H9 (cell line): ENCODE results near the gene RTL5. TPM values are rescaled to one million over a fixed set of nuclear protein-coding genes. Genes with fewer than 3 reads are reported as not detected.

Experiments
- DNase-seq: peaks from one replicate; pipeline ENCODE4 v3.0.0-alpha.2; 2017
- H2AFZ ChIP-seq: one replicate; pipeline ENCODE4 v1.6.1; 2013; ENCODE audit warnings: mild to moderate bottlenecking, low read length, control low read depth, moderate library complexity
- H2AK5ac ChIP-seq: 2 replicates; pipeline ENCODE4 v1.6.1; 2013; ENCODE audit warnings: low read length, control low read depth, mixed read lengths; ENCODE audit not compliant: insufficient read length
- H2BK120ac ChIP-seq: one replicate; pipeline ENCODE4 v1.6.1; 2013; ENCODE audit warnings: low read depth, mild to moderate bottlenecking, low read length, control low read depth, inconsistent platforms; ENCODE audit not compliant: poor library complexity, severe bottlenecking
- H2BK12ac ChIP-seq: 2 replicates; pipeline ENCODE4 v1.6.1; 2013; ENCODE audit warnings: low read length, control low read depth, mixed read lengths, low read depth; ENCODE audit not compliant: insufficient read length
- H2BK15ac ChIP-seq: 2 replicates; pipeline ENCODE4 v1.6.1; 2013; ENCODE audit warnings: low read depth, low read length, control low read depth
- H2BK20ac ChIP-seq: one replicate; pipeline ENCODE4 v1.6.1; 2013; ENCODE audit warnings: low read depth, mild to moderate bottlenecking, low read length, control low read depth, inconsistent platforms; ENCODE audit not compliant: poor library complexity, severe bottlenecking
- H2BK5ac ChIP-seq: 2 replicates; pipeline ENCODE4 v1.6.1; 2013; ENCODE audit warnings: low read length, control low read depth, mixed read lengths; ENCODE audit not compliant: insufficient read length
- H3K14ac ChIP-seq: 2 replicates; pipeline ENCODE4 v1.6.1; 2013; ENCODE audit warnings: low read length, control low read depth; ENCODE audit not compliant: insufficient read depth
- H3K18ac ChIP-seq: 2 replicates; pipeline ENCODE4 v1.6.1; 2013; ENCODE audit warnings: low read depth, mild to moderate bottlenecking, mixed read lengths, low read length, control low read depth; ENCODE audit not compliant: insufficient read length
- H3K23ac ChIP-seq: 2 replicates; pipeline ENCODE4 v1.6.1; 2013; ENCODE audit warnings: low read length, control low read depth, mixed read lengths, low read depth; ENCODE audit not compliant: insufficient read length
- H3K23me2 ChIP-seq: 2 replicates; pipeline ENCODE4 v1.6.1; 2013; ENCODE audit warnings: low read depth, mild to moderate bottlenecking, mixed read lengths, low read length, control low read depth; ENCODE audit not compliant: insufficient read length, poor library complexity, severe bottlenecking
- H3K27ac ChIP-seq: 2 replicates; pipeline ENCODE4 v1.5.1; 2013; ENCODE audit warnings: low read length, control low read depth, mixed read lengths, low read depth; ENCODE audit not compliant: insufficient read length
- H3K27me3 ChIP-seq: 2 replicates; pipeline ENCODE4 v1.6.1; 2013; ENCODE audit warnings: low read length, control low read depth, inconsistent platforms; ENCODE audit not compliant: insufficient read depth
- H3K4ac ChIP-seq: 2 replicates; pipeline ENCODE4 v1.6.1; 2013; ENCODE audit warnings: low read depth, mild to moderate bottlenecking, control low read depth, inconsistent platforms, low read length, moderate library complexity
- H3K4me1 ChIP-seq: 2 replicates; pipeline ENCODE4 v1.6.1; 2013; ENCODE audit warnings: low read length, control low read depth, inconsistent platforms; ENCODE audit not compliant: insufficient read depth
- H3K4me2 ChIP-seq: 2 replicates; pipeline ENCODE4 v1.6.1; 2013; ENCODE audit warnings: low read length, control low read depth, mixed read lengths; ENCODE audit not compliant: insufficient read length, insufficient read depth
- H3K56ac ChIP-seq: 2 replicates; pipeline ENCODE4 v1.6.1; 2013; ENCODE audit warnings: low read depth, mild to moderate bottlenecking, mixed read lengths, low read length, control low read depth; ENCODE audit not compliant: insufficient read length
- H3K79me1 ChIP-seq: 2 replicates; pipeline ENCODE4 v1.6.1; 2013; ENCODE audit warnings: low read depth, mild to moderate bottlenecking, moderate library complexity, low read length, control low read depth, inconsistent platforms; ENCODE audit not compliant: insufficient read depth, poor library complexity, severe bottlenecking
- H3K79me2 ChIP-seq: 2 replicates; pipeline ENCODE4 v1.6.1; 2013; ENCODE audit warnings: low read length, control low read depth, inconsistent platforms; ENCODE audit not compliant: insufficient read depth
- H3K9ac ChIP-seq: 2 replicates; pipeline ENCODE4 v1.6.1; 2013; ENCODE audit warnings: low read length, control low read depth, mixed read lengths; ENCODE audit not compliant: insufficient read length; ENCODE audit errors: extremely low read depth
- H3K9me3 ChIP-seq: one replicate; pipeline ENCODE4 v1.6.1; 2013; ENCODE audit warnings: low read depth, low read length, inconsistent platforms; ENCODE audit not compliant: control insufficient read depth
- H3T11ph ChIP-seq: one replicate; pipeline ENCODE4 v1.6.1; 2013; ENCODE audit warnings: mild to moderate bottlenecking, low read length, control low read depth, inconsistent platforms
- H4K20me1 ChIP-seq: one replicate; pipeline ENCODE4 v1.6.1; 2013; ENCODE audit not compliant: control insufficient read depth, insufficient read length, insufficient read depth
- H4K5ac ChIP-seq: 2 replicates; pipeline ENCODE4 v1.6.1; 2013; ENCODE audit warnings: low read depth, mild to moderate bottlenecking, mixed read lengths, low read length, control low read depth; ENCODE audit not compliant: insufficient read length
- H4K8ac ChIP-seq: replicated peaks from 2 replicates; pipeline ENCODE4 v1.6.1; 2013; ENCODE audit warnings: low read length, control low read depth, mixed read lengths, low read depth; ENCODE audit not compliant: insufficient read length
- H4K91ac ChIP-seq: 2 replicates; pipeline ENCODE4 v1.6.1; 2013; ENCODE audit warnings: low read depth, mild to moderate bottlenecking, moderate library complexity, mixed read lengths, low read length, control low read depth; ENCODE audit not compliant: insufficient read length
- H3K27ac Mint-ChIP-seq, 3 experiments: 2 replicates in 2 of 3; 3 replicates in 1 of 3; pipeline ENCODE4 v1.8.0; 2020 to 2021; ENCODE audit warnings: mixed read lengths in 3 of 3, mild to moderate bottlenecking in 1 of 3, moderate library complexity in 1 of 3
- H3K27me3 Mint-ChIP-seq: 2 replicates; pipeline ENCODE4 v1.8.0; 2021; ENCODE audit warnings: low read depth, mild to moderate bottlenecking, moderate library complexity, mixed read lengths
- H3K36me3 Mint-ChIP-seq, 3 experiments: 2 replicates in 2 of 3; 3 replicates in 1 of 3; pipeline ENCODE4 v1.8.0; 2020 to 2021; ENCODE audit warnings: low read depth in 3 of 3, mixed read lengths in 3 of 3; ENCODE audit not compliant: insufficient read depth in 1 of 3
- H3K4me1 Mint-ChIP-seq, 2 experiments: 2 replicates each; pipeline ENCODE4 v1.8.0; 2020; ENCODE audit warnings: mixed read lengths in 2 of 2
- H3K4me3 Mint-ChIP-seq, 2 experiments: 2 replicates in 1 of 2; 3 replicates in 1 of 2; pipeline ENCODE4 v1.8.0; 2020 to 2021; ENCODE audit warnings: mild to moderate bottlenecking in 2 of 2, mixed read lengths in 2 of 2, moderate library complexity in 1 of 2
- H3K9me3 Mint-ChIP-seq, 2 experiments: 2 replicates in 1 of 2; 3 replicates in 1 of 2; pipeline ENCODE4 v1.8.0; 2020; ENCODE audit warnings: mild to moderate bottlenecking in 2 of 2, mixed read lengths in 2 of 2, moderate library complexity in 1 of 2
- WGBS: extraction: QIAGEN DNeasy Blood & Tissue Kit; methylation state at CpG from one replicate; pipeline ENCODE4 v1.1.7; 2013; ENCODE audit warnings: missing lambda C conversion rate, low lambda C conversion rate, mixed read lengths; ENCODE audit not compliant: insufficient read length; ENCODE audit errors: extremely low coverage; 5-methylcytosine and 5-hydroxymethylcytosine counted together
- total RNA-seq: library from RNA; stranded (reverse); gene quantifications from 2 replicates; pipeline ENCODE4 v1.2.1, GENCODE V29; 2021
- TF ChIP-seq, protein P1 (sequence below): fragments of 200-600 bp; sonication (generic); conservative IDR thresholded peaks from 3 replicates; pipeline ENCODE4 v1.8.0; 2021; ENCODE audit warnings: antibody characterized with exemption, mild to moderate bottlenecking

RTL5 gene
- total RNA-seq, 1 experiment from 2014 or later: 1.2 TPM

DNA sequence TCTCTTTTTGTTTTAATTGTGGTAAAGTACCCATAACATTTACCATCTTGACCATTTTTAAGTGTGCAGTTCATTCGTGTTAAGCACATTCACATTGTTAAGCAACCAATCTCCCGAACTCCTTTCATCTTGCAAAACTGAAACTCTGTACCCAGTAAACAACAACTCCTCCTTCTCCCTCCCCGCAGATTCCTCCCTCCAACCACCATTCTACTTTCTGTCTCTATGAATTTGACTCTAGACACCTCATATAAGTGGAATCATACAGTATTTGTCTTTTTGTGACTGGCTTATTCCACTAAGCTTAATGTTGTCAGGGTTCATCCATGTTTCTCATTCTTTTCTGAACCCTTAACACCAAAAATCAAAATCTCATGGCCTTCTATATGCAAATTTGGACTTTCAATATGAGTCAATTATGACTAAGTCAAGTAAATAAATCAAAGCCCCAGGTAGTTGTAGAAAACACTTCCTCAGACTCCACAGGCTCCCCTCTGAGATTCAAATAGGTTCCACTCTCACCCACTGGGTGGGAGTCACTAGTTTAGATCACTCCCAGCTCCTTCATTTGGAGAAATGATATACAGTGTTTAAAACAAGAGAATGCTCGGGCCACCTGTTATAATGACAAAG, 9.8 kb upstream of the RTL5 start:
- Histone ChIP-seq H3K79me2 (no peaks in the 10 kb centered on the region), H4K91ac (no peak overlapping the region), H3K18ac (no peak overlapping the region), H3K27me3 (no peaks in the 10 kb centered on the region), H3K23ac (no peak overlapping the region), H2AK5ac (no peak overlapping the region), H3K4me1 (no peaks in the 10 kb centered on the region), H3K23me2 (no peaks in the 10 kb centered on the region), H2AFZ (no peak overlapping the region), H3K9ac (no peak overlapping the region), H3K79me1 (no peaks in the 10 kb centered on the region), H2BK12ac (no peak overlapping the region), H4K8ac (no peak overlapping the region), H2BK120ac (no peak overlapping the region), H3T11ph (no peak overlapping the region), H4K5ac (no peak overlapping the region), H2BK15ac (no peak overlapping the region), H3K4ac (no peak overlapping the region), H3K14ac (no peak overlapping the region), H2BK20ac (no peak overlapping the region), H3K4me2 (no peak overlapping the region), H3K9me3 (peaks cover 30% of the 10 kb centered on the region), H3K27ac (no peak overlapping the region), H2BK5ac (no peak overlapping the region), H3K56ac (no peak overlapping the region), H4K20me1 (no peaks in the 10 kb centered on the region)
- TF ChIP-seq, protein P1, sequence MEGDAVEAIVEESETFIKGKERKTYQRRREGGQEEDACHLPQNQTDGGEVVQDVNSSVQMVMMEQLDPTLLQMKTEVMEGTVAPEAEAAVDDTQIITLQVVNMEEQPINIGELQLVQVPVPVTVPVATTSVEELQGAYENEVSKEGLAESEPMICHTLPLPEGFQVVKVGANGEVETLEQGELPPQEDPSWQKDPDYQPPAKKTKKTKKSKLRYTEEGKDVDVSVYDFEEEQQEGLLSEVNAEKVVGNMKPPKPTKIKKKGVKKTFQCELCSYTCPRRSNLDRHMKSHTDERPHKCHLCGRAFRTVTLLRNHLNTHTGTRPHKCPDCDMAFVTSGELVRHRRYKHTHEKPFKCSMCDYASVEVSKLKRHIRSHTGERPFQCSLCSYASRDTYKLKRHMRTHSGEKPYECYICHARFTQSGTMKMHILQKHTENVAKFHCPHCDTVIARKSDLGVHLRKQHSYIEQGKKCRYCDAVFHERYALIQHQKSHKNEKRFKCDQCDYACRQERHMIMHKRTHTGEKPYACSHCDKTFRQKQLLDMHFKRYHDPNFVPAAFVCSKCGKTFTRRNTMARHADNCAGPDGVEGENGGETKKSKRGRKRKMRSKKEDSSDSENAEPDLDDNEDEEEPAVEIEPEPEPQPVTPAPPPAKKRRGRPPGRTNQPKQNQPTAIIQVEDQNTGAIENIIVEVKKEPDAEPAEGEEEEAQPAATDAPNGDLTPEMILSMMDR: no peak
- Mint-ChIP-seq H3K4me1 (no peaks in the 10 kb centered on the region), H3K27ac (no peak overlapping the region), H3K27me3 (no peaks in the 10 kb centered on the region), H3K9me3 (peaks cover 71 to 74% of the 10 kb centered on the region in 2 experiments), H3K36me3 (peaks cover 27 to 41% (median 34%) of the 10 kb centered on the region in 3 experiments), H3K4me3 (no peak overlapping the region)
- WGBS: no CpG with 5 or more reads among the region's 4 CpGs
- DNase-seq: no peak
